Activated CD4-positive, alpha-beta T cell treated with anti-CD3 and anti-CD28 coated beads, Interleukin-2, amount 50 U/mL, for 48 hours (primary cell): Measurements from ENCODE around the gene PHKA1.
A peak's percentile ranks its signal among the peaks of the same experiment; 100 is the strongest.
"Not testable (repeated sequence)": the region's sequence is repeated elsewhere in the genome, so short reads cannot be mapped to it uniquely, and the experiment has no call there.

Source experiments
- DNase-seq, 2 experiments: peaks; one replicate each; pipeline ENCODE4 v3.0.0-alpha.2; 2020

The PHKA1 gene

GRCh38 chrX:72713599-72714477, at the start of gene PHKA1:
TSS of gene PHKA1 (minus strand) at chrX:72714306. CDS start at chrX:72713880, 426 bp downstream.
- peak; percentile 48 to 61 for DNase-seq

DNA sequence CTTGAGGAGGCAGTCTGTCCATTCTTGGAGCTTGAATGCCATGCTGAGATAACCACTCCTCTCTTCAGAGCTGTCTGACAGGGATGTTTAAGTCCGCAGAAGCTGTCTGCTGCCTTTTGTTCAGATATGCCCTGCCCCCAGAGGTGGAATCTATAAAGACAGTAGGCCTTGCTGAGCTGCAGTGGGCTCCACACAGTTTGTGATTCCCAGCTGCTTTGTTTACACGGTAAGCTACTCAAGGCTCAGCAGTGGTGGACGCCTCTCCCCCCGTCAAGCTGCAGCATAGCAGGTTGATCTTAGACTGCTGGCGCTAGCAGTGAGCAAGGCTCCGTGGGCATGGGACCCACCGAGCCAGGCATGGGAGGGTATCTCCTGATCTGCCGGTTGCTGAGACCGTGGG, 46.3 kb upstream of the PHKA1 start:
- not testable (repeated sequence) for DNase-seq

GRCh38 chrX:72748545-72748944, 34.4 kb upstream of the PHKA1 start:
- not testable (repeated sequence) for DNase-seq

DNA sequence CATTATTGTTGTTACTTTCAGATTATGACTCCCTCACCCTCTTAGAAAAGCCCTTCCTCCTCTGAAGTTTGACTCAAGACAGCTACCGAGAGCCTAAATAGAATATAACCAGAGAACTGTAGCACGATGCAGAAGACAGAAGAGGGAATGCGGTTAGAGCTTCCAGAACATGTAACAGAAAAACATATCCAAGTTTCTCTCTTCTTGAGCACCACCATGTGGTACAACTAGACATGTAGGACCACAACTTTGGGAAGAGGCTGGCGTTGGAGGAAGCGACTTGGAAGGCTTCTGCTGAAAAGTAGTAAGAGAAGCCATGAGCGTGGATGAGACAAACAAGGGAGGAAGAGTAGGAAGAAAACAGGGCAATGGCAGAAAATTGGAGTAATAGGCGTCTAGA, 31.4 kb upstream of the PHKA1 start:
- not testable (repeated sequence) for DNase-seq

GRCh38 chrX:72735561-72735960, 21.5 kb upstream of the PHKA1 start:
- no peak for DNase-seq

GRCh38 chrX:72733636-72734035, 19.5 kb upstream of the PHKA1 start:
- DNase-seq = not testable (repeated sequence)

GRCh38 chrX:72727846-72728245, 13.7 kb upstream of the PHKA1 start:
- no peak for DNase-seq

- no peak for DNase-seq
Observed at GRCh38 chrX:72716766-72717165, 2.7 kb upstream of the PHKA1 start.

DNA sequence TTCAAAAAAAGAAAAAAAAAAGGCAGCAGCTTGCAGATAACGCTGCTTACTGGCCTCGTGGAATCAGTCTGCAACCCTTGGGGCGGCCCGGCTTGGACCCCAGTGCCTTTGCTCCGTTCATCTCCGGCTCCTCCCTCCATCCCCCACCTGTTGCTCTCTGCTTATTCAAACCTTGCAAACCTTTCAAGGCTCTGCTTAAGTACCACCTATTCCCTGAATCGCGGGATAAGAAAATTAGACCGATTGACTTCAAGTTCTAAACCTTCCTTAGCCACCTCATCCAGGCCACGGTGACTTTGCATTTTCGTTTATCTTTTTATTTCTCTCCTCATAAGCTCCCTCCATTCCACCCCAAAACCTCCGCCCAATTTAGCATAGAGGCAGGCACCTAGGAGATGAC, 1.4 kb upstream of the PHKA1 start:
- no peak for DNase-seq

DNA sequence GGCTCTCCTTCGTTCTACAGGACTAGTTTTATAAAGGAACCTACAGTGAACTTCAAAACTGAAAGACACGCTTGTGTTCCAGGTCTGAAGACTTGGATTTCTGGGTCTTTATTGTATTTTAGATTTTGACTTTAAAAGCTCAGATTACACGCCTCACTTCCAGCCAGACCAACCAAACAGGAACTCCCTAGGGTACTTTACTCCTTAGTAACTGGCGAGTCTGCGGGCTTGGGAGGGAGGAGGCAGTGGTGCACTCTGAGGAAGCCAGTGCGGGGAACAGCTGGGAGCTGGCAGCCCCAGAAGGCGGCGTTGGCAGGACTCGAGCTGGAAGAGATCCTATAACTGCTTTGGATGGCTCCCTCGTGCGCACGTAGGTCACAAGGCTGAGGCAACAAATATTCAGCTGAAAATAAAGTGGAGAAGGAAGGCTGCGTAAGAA, 391 bp upstream of the PHKA1 start:
- DNase-seq = peak; percentile 4 to 8

GRCh38 chrX:72713130-72713529, 976 bp downstream of the PHKA1 start:
- DNase-seq = no peak

- DNase-seq = no peak
Observed at GRCh38 chrX:72712094-72712755, 1.9 kb downstream of the PHKA1 start.

- DNase-seq = no peak
Observed at GRCh38 chrX:72705814-72706213, 8.3 kb downstream of the PHKA1 start.

GRCh38 chrX:72705111-72705510, 9.0 kb downstream of the PHKA1 start:
- DNase-seq = no peak

GRCh38 chrX:72694170-72694569, 19.9 kb downstream of the PHKA1 start:
- DNase-seq = no peak

- no peak for DNase-seq
Observed at GRCh38 chrX:72693477-72693876, 20.6 kb downstream of the PHKA1 start.

GRCh38 chrX:72687396-72687795, 26.7 kb downstream of the PHKA1 start:
- no peak for DNase-seq

DNA sequence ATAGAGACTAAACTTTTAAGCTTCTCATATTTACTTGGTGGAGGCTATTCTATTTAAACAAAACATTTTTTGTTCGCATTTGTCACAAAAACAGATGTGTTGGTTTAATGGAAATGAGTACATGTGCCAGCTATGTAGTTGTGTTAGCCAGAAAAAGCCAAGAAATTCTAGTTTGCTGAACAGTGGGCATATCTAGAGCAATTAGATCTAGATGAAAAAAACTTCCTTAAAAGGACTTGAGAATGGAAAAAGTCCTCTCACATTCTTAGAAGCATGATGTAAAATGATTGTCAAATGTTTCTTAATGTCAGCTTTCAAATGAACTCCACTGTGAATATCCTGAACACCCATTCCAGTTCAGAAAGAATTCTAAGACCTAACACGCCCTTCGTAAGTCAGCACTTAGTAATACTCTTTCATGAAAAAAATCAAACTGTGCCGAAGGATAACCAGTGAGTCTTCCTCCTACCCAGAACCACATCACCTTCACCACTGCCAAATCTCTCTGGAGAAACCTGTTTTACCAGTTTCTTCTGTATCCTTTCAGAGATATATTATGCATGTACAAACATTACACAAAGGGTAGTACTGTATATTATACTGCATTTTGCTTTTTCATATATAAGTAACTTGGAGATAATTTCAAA, 28.2 kb downstream of the PHKA1 start:
- DNase-seq = no peak

- no peak for DNase-seq
Observed at GRCh38 chrX:72685018-72685417, 29.1 kb downstream of the PHKA1 start.

DNA sequence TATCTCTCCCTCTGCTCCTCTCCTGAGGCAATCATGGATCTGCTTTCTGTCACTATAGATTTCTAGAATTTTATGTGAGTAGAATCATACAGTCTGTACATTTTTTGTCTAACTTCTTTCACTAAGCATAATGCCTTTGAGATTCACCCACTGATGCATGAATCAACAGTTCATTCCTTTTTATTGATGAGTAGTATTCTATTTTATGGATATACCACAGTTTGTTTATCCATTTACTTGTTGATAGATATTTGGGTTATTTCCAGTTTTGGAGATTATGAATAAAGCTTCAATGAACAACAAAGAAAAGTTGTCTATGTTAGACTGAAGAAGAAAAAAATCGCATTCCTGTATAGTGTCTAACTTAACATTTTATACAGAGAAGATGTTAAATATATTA, 30.5 kb downstream of the PHKA1 start:
- DNase-seq = no peak

- DNase-seq = no peak
Observed at GRCh38 chrX:72676465-72676864, 37.6 kb downstream of the PHKA1 start.

- not testable (repeated sequence) for DNase-seq
Observed at GRCh38 chrX:72673951-72674350, 40.2 kb downstream of the PHKA1 start.

- DNase-seq = not testable (repeated sequence)
Observed at GRCh38 chrX:72669508-72669907, 44.6 kb downstream of the PHKA1 start.

DNA sequence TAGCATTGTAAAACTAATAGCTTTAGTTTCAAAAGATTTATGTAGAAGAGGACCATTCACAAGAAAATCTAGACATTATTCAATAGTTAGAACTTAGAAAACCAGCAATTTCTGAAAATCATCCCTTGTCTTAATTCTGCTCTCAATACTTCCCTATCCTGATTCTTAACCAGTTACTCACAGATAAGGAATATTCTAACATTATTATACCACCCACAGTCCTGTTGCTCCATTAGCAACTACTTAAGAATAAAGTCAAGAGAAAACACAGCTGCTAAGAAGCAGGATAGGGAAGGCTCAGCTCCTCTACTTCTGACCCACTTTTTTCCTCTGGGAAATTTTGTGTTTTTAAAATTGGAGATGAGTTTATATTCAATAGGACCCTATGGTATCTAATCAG, 47.7 kb downstream of the PHKA1 start:
- DNase-seq = no peak
